ACHN (cell line): ENCODE measurements around the gene IL20.

Source experiments
- DNase-seq: peaks from one replicate; pipeline ENCODE4 v3.0.0-alpha.2; 2015
- in situ Hi-C: cut with HindIII; loops from 2 replicates; pipeline ENCODE4 v1.10.0; 2017; ENCODE audit warnings: low sequenced_read_pairs, low pct_ligation_motif_present, low pct_unique_long_range_greater_than_20kb

The IL20 gene

GRCh38 chr1:206864939-206865671, at the start of gene IL20:
Gene IL20, plus strand, starts transcription at chr1:206865623. Its CDS starts 230 bp downstream, at chr1:206865853.
- peak; percentile 77 for DNase-seq
- in situ Hi-C loops: no loop called here

- in situ Hi-C loops: no loop called here
- DNase-seq: no peak
Observed at GRCh38 chr1:206816390-206817287, 48.8 kb upstream of the IL20 start.

GRCh38 chr1:206821493-206821892, 43.9 kb upstream of the IL20 start:
- no peak for DNase-seq
- in situ Hi-C loops: no loop called here

GRCh38 chr1:206823727-206824126, 41.7 kb upstream of the IL20 start:
- in situ Hi-C loops: no loop called here
- no peak for DNase-seq

- DNase-seq: no peak
- in situ Hi-C loops: no loop called here
Observed at GRCh38 chr1:206824331-206824730, 41.1 kb upstream of the IL20 start.

- DNase-seq: no peak
- in situ Hi-C loops: no loop called here
Observed at GRCh38 chr1:206826394-206826793, 39.0 kb upstream of the IL20 start.

GRCh38 chr1:206828061-206828460, 37.4 kb upstream of the IL20 start:
- no peak for DNase-seq
- in situ Hi-C loops: no loop called here

- in situ Hi-C loops: no loop called here
- no peak for DNase-seq
Observed at GRCh38 chr1:206828765-206829164, 36.7 kb upstream of the IL20 start.

GRCh38 chr1:206829282-206829681, 36.1 kb upstream of the IL20 start:
- in situ Hi-C loops: no loop called here
- DNase-seq: no peak

- DNase-seq: no peak
Observed at GRCh38 chr1:206829875-206830274, 35.5 kb upstream of the IL20 start.

GRCh38 chr1:206831650-206832049, 33.8 kb upstream of the IL20 start:
- no peak for DNase-seq
- in situ Hi-C loops: no loop called here

More at GRCh38 chr1:206829875-206830274, 35.5 kb upstream of the IL20 start:
- in situ Hi-C loops: no loop called here

- no peak for DNase-seq
- in situ Hi-C loops: no loop called here
Observed at GRCh38 chr1:206832352-206832880, 33.0 kb upstream of the IL20 start.

- no peak for DNase-seq
- in situ Hi-C loops: no loop called here
Observed at GRCh38 chr1:206833106-206833680, 32.2 kb upstream of the IL20 start.

GRCh38 chr1:206833801-206834200, 31.6 kb upstream of the IL20 start:
- no peak for DNase-seq
- in situ Hi-C loops: no loop called here

- in situ Hi-C loops: no loop called here
- DNase-seq: no peak
Observed at GRCh38 chr1:206834217-206834616, 31.2 kb upstream of the IL20 start.

- in situ Hi-C loops: no loop called here
- DNase-seq: no peak
Observed at GRCh38 chr1:206834711-206835110, 30.7 kb upstream of the IL20 start.

- no peak for DNase-seq
- in situ Hi-C loops: no loop called here
Observed at GRCh38 chr1:206835186-206835585, 30.2 kb upstream of the IL20 start.

GRCh38 chr1:206836111-206836510, 29.3 kb upstream of the IL20 start:
- DNase-seq: no peak
- in situ Hi-C loops: no loop called here

GRCh38 chr1:206839006-206839560, 26.3 kb upstream of the IL20 start:
- DNase-seq: no peak
- in situ Hi-C loops: no loop called here
